HG03280 (cell line): ENCODE measurements around the gene PTGES2.
"Not testable (repeated sequence)": the region's sequence is repeated elsewhere in the genome, so short reads cannot be mapped to it uniquely, and the experiment has no call there.

Experiments
- ATAC-seq: cut with Tn5 transposase; IDR thresholded peaks from one replicate; pipeline ENCODE4 v1.9.1; 2021; ENCODE audit warnings: mild to moderate bottlenecking, moderate library complexity; ENCODE audit not compliant: unreplicated experiment

PTGES2 gene

GRCh38 chr9:128120741-128121465 is 6.6 kb downstream of the PTGES2 start:
- ATAC-seq: no peak

- no peak for ATAC-seq
These were observed 7.3 kb downstream of the PTGES2 start for GRCh38 chr9:128120061-128120740.

- no peak for ATAC-seq
These were observed 8.4 kb downstream of the PTGES2 start for GRCh38 chr9:128118971-128119665.

GRCh38 chr9:128118472-128118857 is 9.1 kb downstream of the PTGES2 start:
- ATAC-seq: no peak

- ATAC-seq: peak; percentile 65
These were observed 9.7 kb downstream of the PTGES2 start for GRCh38 chr9:128117613-128118471.

- ATAC-seq: no peak
These were observed 11.1 kb downstream of the PTGES2 start for GRCh38 chr9:128116104-128117083.

- no peak for ATAC-seq
These were observed 12.1 kb downstream of the PTGES2 start for GRCh38 chr9:128115187-128116103.

- ATAC-seq: no peak
These were observed 13.0 kb downstream of the PTGES2 start for GRCh38 chr9:128114326-128115186.

GRCh38 chr9:128113526-128114325 is 13.8 kb downstream of the PTGES2 start:
- ATAC-seq: no peak

GRCh38 chr9:128111726-128112125 is 15.8 kb downstream of the PTGES2 start:
- not testable (repeated sequence) for ATAC-seq

- ATAC-seq: no peak
These were observed 18.3 kb downstream of the PTGES2 start for GRCh38 chr9:128109050-128109709.

GRCh38 chr9:128108269-128109049 is 19.1 kb downstream of the PTGES2 start:
- no peak for ATAC-seq

GRCh38 chr9:128107468-128108268 is 19.9 kb downstream of the PTGES2 start:
- ATAC-seq: no peak

GRCh38 chr9:128106940-128107467 is 20.5 kb downstream of the PTGES2 start:
- ATAC-seq: no peak
